Activated CD8-positive, alpha-beta memory T cell treated with anti-CD3 and anti-CD28 coated beads, Interleukin-2, amount 10 ng/mL, durations not matched to agents 7 days and 5 days (primary cell): ENCODE measurements around the gene CD93. TPM values are rescaled to one million over a fixed set of nuclear protein-coding genes. Genes with fewer than 3 reads are reported as not detected.

ENCODE experiments used
- ATAC-seq: fragments of 150-1000 bp; cut with Tn5 transposase; one replicate; pipeline ENCODE4 v1.10.0; 2021; ENCODE audit warnings: moderate library complexity
- CTCF ChIA-PET: fragments of 350-600 bp; sonication (Branson Sonifier 250); formaldehyde crosslinking; loops from one replicate; lab custom pipeline; 2021; ENCODE audit warnings: antibody characterized with exemption; lab: Charles Lee
- DNase-seq: peaks from one replicate; pipeline ENCODE4 v3.0.0-alpha.2; 2020
- H3K27ac Mint-ChIP-seq: one replicate; pipeline ENCODE4 v1.8.0; 2021; ENCODE audit warnings: mild to moderate bottlenecking, mixed read lengths
- H3K27me3 Mint-ChIP-seq: one replicate; pipeline ENCODE4 v1.8.0; 2021; ENCODE audit warnings: mixed read lengths
- H3K36me3 Mint-ChIP-seq: one replicate; pipeline ENCODE4 v1.8.0; 2021; ENCODE audit warnings: mild to moderate bottlenecking, mixed read lengths
- H3K4me1 Mint-ChIP-seq: one replicate; pipeline ENCODE4 v1.8.0; 2021; ENCODE audit warnings: mixed read lengths
- H3K4me3 Mint-ChIP-seq: one replicate; pipeline ENCODE4 v1.8.0; 2021; ENCODE audit warnings: mild to moderate bottlenecking, moderate library complexity, mixed read lengths
- H3K9me3 Mint-ChIP-seq: one replicate; pipeline ENCODE4 v1.8.0; 2022; ENCODE audit warnings: low read depth, mixed read lengths
- total RNA-seq, 2 experiments: library from RNA; stranded (reverse); gene quantifications; one replicate each; pipeline ENCODE4 v1.2.3, GENCODE V29; 2021

CD93 gene
- total RNA-seq, 2 experiments from 2014 or later: 0.54 to 1.6 TPM

GRCh38 chr20:23116311-23117089 is 30.4 kb upstream of the CD93 start:
- Mint-ChIP-seq H3K27ac (no peak overlapping the region), H3K4me1 (no peaks in the 10 kb centered on the region), H3K36me3 (no peaks in the 10 kb centered on the region), H3K9me3 (no peaks in the 10 kb centered on the region), H3K4me3 (no peak overlapping the region), H3K27me3 (peaks cover 5% of the 10 kb centered on the region)
- ATAC-seq: no peak
- CTCF ChIA-PET: no interaction called here
- DNase-seq: no peak

GRCh38 chr20:23115822-23116221 is 29.7 kb upstream of the CD93 start:
- Mint-ChIP-seq H3K36me3 (no peaks in the 10 kb centered on the region), H3K4me1 (no peaks in the 10 kb centered on the region), H3K27me3 (peaks cover 1% of the 10 kb centered on the region), H3K27ac (no peak overlapping the region), H3K4me3 (no peak overlapping the region), H3K9me3 (no peaks in the 10 kb centered on the region)
- CTCF ChIA-PET: interaction anchor here (0.7 kb wide), 1 partner anchor 118 kb away, joined by 4 read pairs; no protein-coding TSS in a partner anchor
- DNase-seq (no peak), ATAC-seq (no peak)

- ATAC-seq (no peak), DNase-seq (no peak)
- no peak overlapping the region for H3K27ac Mint-ChIP-seq
- no peak overlapping the region for H3K4me3 Mint-ChIP-seq
- H3K4me1 Mint-ChIP-seq: no peaks in the 10 kb centered on the region
- no peaks in the 10 kb centered on the region for H3K27me3 Mint-ChIP-seq
- CTCF ChIA-PET: no interaction called here
- H3K9me3 Mint-ChIP-seq: no peaks in the 10 kb centered on the region
- no peaks in the 10 kb centered on the region for H3K36me3 Mint-ChIP-seq
Observed at GRCh38 chr20:23114448-23115082, 28.4 kb upstream of the CD93 start.

- no peaks in the 10 kb centered on the region for H3K4me1 Mint-ChIP-seq
- no peak for ATAC-seq
- CTCF ChIA-PET: interaction anchor here (1.6 kb wide), 1 partner anchor 11 kb away, joined by 6 read pairs; no protein-coding TSS in a partner anchor
- no peak overlapping the region for H3K4me3 Mint-ChIP-seq
- no peaks in the 10 kb centered on the region for H3K27me3 Mint-ChIP-seq
- no peaks in the 10 kb centered on the region for H3K36me3 Mint-ChIP-seq
- no peak for DNase-seq
- no peaks in the 10 kb centered on the region for H3K9me3 Mint-ChIP-seq
- no peak overlapping the region for H3K27ac Mint-ChIP-seq
Observed at GRCh38 chr20:23114018-23114417, 27.9 kb upstream of the CD93 start.

GRCh38 chr20:23112595-23112994 is 26.5 kb upstream of the CD93 start:
- no peaks in the 10 kb centered on the region for H3K36me3 Mint-ChIP-seq

GRCh38 chr20:23111944-23112342 is 25.8 kb upstream of the CD93 start:
- peaks cover 5% of the 10 kb centered on the region for H3K27me3 Mint-ChIP-seq

More at GRCh38 chr20:23112595-23112994, 26.5 kb upstream of the CD93 start:
- H3K4me3 Mint-ChIP-seq: no peak overlapping the region
- CTCF ChIA-PET: interaction anchor here (0.6 to 1.6 kb wide), 2 partner anchors 10 to 46 kb away, joined by 4 to 6 read pairs; no protein-coding TSS in a partner anchor
- no peak overlapping the region for H3K27ac Mint-ChIP-seq
- no peaks in the 10 kb centered on the region for H3K9me3 Mint-ChIP-seq
- DNase-seq: no peak
- peaks cover 2% of the 10 kb centered on the region for H3K27me3 Mint-ChIP-seq
- no peak for ATAC-seq
- H3K4me1 Mint-ChIP-seq: no peaks in the 10 kb centered on the region

GRCh38 chr20:23111307-23111943 is 25.3 kb upstream of the CD93 start:
- Mint-ChIP-seq H3K4me1 (no peaks in the 10 kb centered on the region), H3K27ac (no peak overlapping the region), H3K9me3 (no peaks in the 10 kb centered on the region)

More at GRCh38 chr20:23111944-23112342, 25.8 kb upstream of the CD93 start:
- Mint-ChIP-seq H3K36me3 (no peaks in the 10 kb centered on the region), H3K4me1 (no peaks in the 10 kb centered on the region), H3K27ac (no peak overlapping the region), H3K4me3 (no peak overlapping the region), H3K9me3 (no peaks in the 10 kb centered on the region)
- no peak for DNase-seq
- CTCF ChIA-PET: no interaction called here
- no peak for ATAC-seq

GRCh38 chr20:23108871-23109270 is 22.7 kb upstream of the CD93 start:
- H3K27me3 Mint-ChIP-seq: peaks cover 5% of the 10 kb centered on the region
- no peaks in the 10 kb centered on the region for H3K9me3 Mint-ChIP-seq
- no peaks in the 10 kb centered on the region for H3K36me3 Mint-ChIP-seq
- ATAC-seq (no peak), DNase-seq (no peak)
- H3K4me1 Mint-ChIP-seq: no peaks in the 10 kb centered on the region
- no peak overlapping the region for H3K27ac Mint-ChIP-seq
- no peak overlapping the region for H3K4me3 Mint-ChIP-seq
- CTCF ChIA-PET: no interaction called here

More at GRCh38 chr20:23111307-23111943, 25.3 kb upstream of the CD93 start:
- CTCF ChIA-PET: no interaction called here
- peaks cover 5% of the 10 kb centered on the region for H3K27me3 Mint-ChIP-seq
- ATAC-seq (no peak), DNase-seq (no peak)
- no peaks in the 10 kb centered on the region for H3K36me3 Mint-ChIP-seq
- H3K4me3 Mint-ChIP-seq: no peak overlapping the region

GRCh38 chr20:23107466-23107865 is 21.3 kb upstream of the CD93 start:
- ATAC-seq: no peak
- CTCF ChIA-PET: no interaction called here
- Mint-ChIP-seq H3K4me3 (no peak overlapping the region), H3K27ac (no peak overlapping the region), H3K4me1 (no peaks in the 10 kb centered on the region), H3K9me3 (no peaks in the 10 kb centered on the region), H3K36me3 (no peaks in the 10 kb centered on the region), H3K27me3 (peaks cover 5% of the 10 kb centered on the region)
- DNase-seq: no peak

GRCh38 chr20:23106271-23106851 is 20.2 kb upstream of the CD93 start:
- Mint-ChIP-seq H3K9me3 (no peaks in the 10 kb centered on the region), H3K4me1 (no peaks in the 10 kb centered on the region), H3K36me3 (no peaks in the 10 kb centered on the region), H3K27me3 (peaks cover 5% of the 10 kb centered on the region), H3K4me3 (no peak overlapping the region), H3K27ac (no peak overlapping the region)
- DNase-seq: no peak
- CTCF ChIA-PET: no interaction called here
- ATAC-seq: no peak

- CTCF ChIA-PET: no interaction called here
- ATAC-seq (no peak), DNase-seq (no peak)
- Mint-ChIP-seq H3K36me3 (no peaks in the 10 kb centered on the region), H3K4me1 (no peaks in the 10 kb centered on the region), H3K27me3 (peaks cover 5% of the 10 kb centered on the region), H3K27ac (no peak overlapping the region), H3K9me3 (no peaks in the 10 kb centered on the region), H3K4me3 (no peak overlapping the region)
Observed at GRCh38 chr20:23105193-23105592, 19.1 kb upstream of the CD93 start.

GRCh38 chr20:23103284-23104018 is 17.3 kb upstream of the CD93 start:
- CTCF ChIA-PET: interaction anchor here (2.2 kb wide), 1 partner anchor 10 kb away, joined by 6 read pairs; no protein-coding TSS in a partner anchor
- Mint-ChIP-seq H3K4me1 (no peaks in the 10 kb centered on the region), H3K27ac (no peak overlapping the region)

More at GRCh38 chr20:23103284-23104018, 17.3 kb upstream of the CD93 start:
- ATAC-seq (no peak), DNase-seq (no peak)
- H3K36me3 Mint-ChIP-seq: no peaks in the 10 kb centered on the region
- no peak overlapping the region for H3K4me3 Mint-ChIP-seq
- H3K9me3 Mint-ChIP-seq: no peaks in the 10 kb centered on the region
- H3K27me3 Mint-ChIP-seq: peaks cover 5% of the 10 kb centered on the region
